Activated T-helper 1 cell treated with anti-CD3 and anti-CD28 coated beads, Interleukin-12 subunit alpha, Interleukin-12 subunit beta, Interleukin-2, Interleukin-4 antibody, amounts not matched to agents 30 ng/mL and 10 ng/mL and 1 ng/mL, durations not matched to agents 14 hours and 24 hours and 36 hours (primary cell): ENCODE measurements around the gene MIDN. TPM values are rescaled to one million over a fixed set of nuclear protein-coding genes. Genes with fewer than 3 reads are reported as not detected.

Experiments
- DNase-seq: peaks from one replicate; pipeline ENCODE4 v3.0.0; 2021; ENCODE audit warnings: low spot score
- H3K27ac Mint-ChIP-seq: one replicate; pipeline ENCODE4 v1.8.0; 2021; ENCODE audit warnings: mild to moderate bottlenecking, mixed read lengths
- H3K27me3 Mint-ChIP-seq: one replicate; pipeline ENCODE4 v1.8.0; 2022; ENCODE audit warnings: mild to moderate bottlenecking, moderate library complexity, mixed read lengths; ENCODE audit not compliant: insufficient read depth
- H3K36me3 Mint-ChIP-seq: one replicate; pipeline ENCODE4 v1.8.0; 2021; ENCODE audit warnings: low read depth, mixed read lengths
- H3K4me1 Mint-ChIP-seq: one replicate; pipeline ENCODE4 v1.8.0; 2021; ENCODE audit warnings: low read depth, mixed read lengths
- H3K4me3 Mint-ChIP-seq: one replicate; pipeline ENCODE4 v1.8.0; 2021; ENCODE audit warnings: mild to moderate bottlenecking, moderate library complexity, mixed read lengths
- H3K9me3 Mint-ChIP-seq: one replicate; pipeline ENCODE4 v1.8.0; 2021; ENCODE audit warnings: mixed read lengths
- intact Hi-C: fragments of 100-400 bp; cut with micrococcal nuclease; formaldehyde crosslinking; loops from one replicate; pipeline ENCODE4 v1.15.1; 2024
- total RNA-seq: library from RNA; stranded (reverse); gene quantifications from 2 replicates; pipeline ENCODE4 v1.2.3, GENCODE V29; 2022

Gene MIDN
- total RNA-seq, 1 donor from 2014 or later, result 87.6 TPM

GRCh38 chr19:1308718-1309117 lies 60.3 kb downstream of the MIDN start:
- Mint-ChIP-seq H3K36me3 (no peaks in the 10 kb centered on the region), H3K9me3 (no peaks in the 10 kb centered on the region), H3K27me3 (no peaks in the 10 kb centered on the region), H3K27ac (no peak overlapping the region), H3K4me1 (no peaks in the 10 kb centered on the region), H3K4me3 (no peak overlapping the region)
- no peak for DNase-seq
- intact Hi-C loops, result no loop called here

Other genes starting within 250 kb of the MIDN start
- gene GRIN3B, start 248.2 kb upstream of the MIDN start, total RNA-seq, result not detected in 2 replicates
- 162 and 170 TPM in 2 replicates for gene TMEM259, start 227.5 kb upstream of the MIDN start, total RNA-seq
- not detected in 2 replicates for gene RNU6-2, start 227.1 kb upstream of the MIDN start, total RNA-seq
- gene CNN2, start 222.0 kb upstream of the MIDN start, total RNA-seq, result 112 and 114 TPM in 2 replicates
- 15.8 and 18.3 TPM in 2 replicates for gene ABCA7, start 208.5 kb upstream of the MIDN start, total RNA-seq
- 201 and 202 TPM in 2 replicates for gene ARHGAP45, start 181.4 kb upstream of the MIDN start, total RNA-seq
- 265 and 282 TPM in 2 replicates for gene POLR2E, start 153.2 kb upstream of the MIDN start, total RNA-seq
- 236 and 241 TPM in 2 replicates for gene GPX4, start 144.6 kb upstream of the MIDN start, total RNA-seq
- 95.5 and 96.9 TPM in 2 replicates for gene SBNO2, start 74.3 kb upstream of the MIDN start, total RNA-seq
- 69.6 and 71.3 TPM in 2 replicates for gene STK11, start 42.8 kb upstream of the MIDN start, total RNA-seq
- 1.5 and 1.8 TPM in 2 replicates for gene CBARP, start 10.6 kb upstream of the MIDN start, total RNA-seq
- gene ATP5F1D, start 6.8 kb upstream of the MIDN start, total RNA-seq, result 234 and 239 TPM in 2 replicates
- 245 and 256 TPM in 2 replicates for gene CIRBP, start 20.7 kb downstream of the MIDN start, total RNA-seq
- 119 and 128 TPM in 2 replicates for gene FAM174C, start 26.9 kb downstream of the MIDN start, total RNA-seq
- not detected in 2 replicates for gene EFNA2, start 37.3 kb downstream of the MIDN start, total RNA-seq
- gene NDUFS7, start 135.3 kb downstream of the MIDN start, total RNA-seq, result 97.9 and 98.8 TPM in 2 replicates
- 21.7 and 22.3 TPM in 2 replicates for gene GAMT, start 153.0 kb downstream of the MIDN start, total RNA-seq
- 301 and 304 TPM in 2 replicates for gene DAZAP1, start 159.0 kb downstream of the MIDN start, total RNA-seq
- 1,387 and 1,455 TPM in 2 replicates for gene RPS15, start 189.8 kb downstream of the MIDN start, total RNA-seq
- 0.16 and 0.17 TPM in 2 replicates for gene APC2, start 201.5 kb downstream of the MIDN start, total RNA-seq
- gene C19orf25, start 230.6 kb downstream of the MIDN start, total RNA-seq, result 37.1 and 38.5 TPM in 2 replicates
- gene PCSK4, start 241.8 kb downstream of the MIDN start, total RNA-seq, result 0.26 and 1.5 TPM in 2 replicates
- 1.4 TPM in 2 replicates for gene REEP6, start 242.6 kb downstream of the MIDN start, total RNA-seq